ENCODE data around the gene ZNF566. TPM values are rescaled to one million over a fixed set of nuclear protein-coding genes. Genes with fewer than 3 reads are reported as not detected.
A peak's percentile ranks its signal among the peaks of the same experiment; 100 is the strongest.

Gene ZNF566
- 10 to 100 TPM in 2 of 3 donors, 1 to 10 TPM in 1; 7.9 to 16.0 (median 12.4) TPM for total RNA-seq
- 26.4 TPM for total RNA-seq (2013)

- peaks cover 29 to 31% of the 10 kb centered on the region in 2 donors for H3K4me1 Mint-ChIP-seq
- H3K36me3 ChIP-seq (ENCODE audit: control insufficient read depth, insufficient read depth, low read length), result no peaks in the 10 kb centered on the region
- H3K27ac Mint-ChIP-seq, result peak within 1 kb of the TSS; percentile 97 to 100
- DNase-seq (peak; percentile 84 to 96), ATAC-seq (peak; percentile 83 to 94 (median 90))
- TF ChIP-seq, protein P1, sequence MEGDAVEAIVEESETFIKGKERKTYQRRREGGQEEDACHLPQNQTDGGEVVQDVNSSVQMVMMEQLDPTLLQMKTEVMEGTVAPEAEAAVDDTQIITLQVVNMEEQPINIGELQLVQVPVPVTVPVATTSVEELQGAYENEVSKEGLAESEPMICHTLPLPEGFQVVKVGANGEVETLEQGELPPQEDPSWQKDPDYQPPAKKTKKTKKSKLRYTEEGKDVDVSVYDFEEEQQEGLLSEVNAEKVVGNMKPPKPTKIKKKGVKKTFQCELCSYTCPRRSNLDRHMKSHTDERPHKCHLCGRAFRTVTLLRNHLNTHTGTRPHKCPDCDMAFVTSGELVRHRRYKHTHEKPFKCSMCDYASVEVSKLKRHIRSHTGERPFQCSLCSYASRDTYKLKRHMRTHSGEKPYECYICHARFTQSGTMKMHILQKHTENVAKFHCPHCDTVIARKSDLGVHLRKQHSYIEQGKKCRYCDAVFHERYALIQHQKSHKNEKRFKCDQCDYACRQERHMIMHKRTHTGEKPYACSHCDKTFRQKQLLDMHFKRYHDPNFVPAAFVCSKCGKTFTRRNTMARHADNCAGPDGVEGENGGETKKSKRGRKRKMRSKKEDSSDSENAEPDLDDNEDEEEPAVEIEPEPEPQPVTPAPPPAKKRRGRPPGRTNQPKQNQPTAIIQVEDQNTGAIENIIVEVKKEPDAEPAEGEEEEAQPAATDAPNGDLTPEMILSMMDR (IDR thresholded peaks at IDR 0.05), result no peak
- no peaks in the 10 kb centered on the region for H3K27me3 Mint-ChIP-seq (ENCODE audit: low read depth in 2 of 2)
- H3K4me1 ChIP-seq (ENCODE audit: control insufficient read depth, insufficient read depth, low read length), result peaks cover 14% of the 10 kb centered on the region
- peaks cover 0 to 2% of the 10 kb centered on the region in 2 donors for H3K9me3 Mint-ChIP-seq
- H3K4me3 ChIP-seq (ENCODE audit: low read length), result peak within 1 kb of the TSS; percentile 69
- H3K36me3 Mint-ChIP-seq, result no peaks in the 10 kb centered on the region
- peak within 1 kb of the TSS; percentile 99 for H3K4me3 Mint-ChIP-seq
- intact Hi-C loops (cut with micrococcal nuclease), result loop anchor here (1.0 to 10.0 kb wide), 7 partner anchors 39 to 427 kb away; partner anchors contain the start of genes ZNF146, ZNF260, ZNF382 and ZNF461
- WGBS (ENCODE audit: insufficient coverage), result under 1% methylated on average over 53 of the region's 53 CpGs
- no peaks in the 10 kb centered on the region for H3K27me3 ChIP-seq (ENCODE audit: control insufficient read depth, insufficient read depth, low read length)
- peak within 1 kb of the TSS; percentile 85 for H3K27ac ChIP-seq (ENCODE audit: low read length)
- peaks cover 3% of the 10 kb centered on the region for H3K9me3 ChIP-seq (ENCODE audit: control insufficient read depth, insufficient read depth, low read length)
Measured at GRCh38 chr19:36489118-36489919, at the start of gene ZNF566. ZNF566 (minus strand) TSS chr19:36489561; CDS start chr19:36476557, 13,004 bp downstream.

- Mint-ChIP-seq H3K36me3 (peaks cover 8% of the 10 kb centered on the region), H3K27ac (peak overlapping the region; percentile 94 to 99), H3K4me3 (peak overlapping the region; percentile 97), H3K27me3 (ENCODE audit: low read depth in 2 of 2) (no peaks in the 10 kb centered on the region), H3K4me1 (peaks cover 27 to 30% of the 10 kb centered on the region in 2 donors), H3K9me3 (peaks cover 0 to 4% of the 10 kb centered on the region in 2 donors)
- peak; percentile 57 to 79 (median 59) for ATAC-seq
- TF ChIP-seq, protein P1 (IDR thresholded peaks at IDR 0.05), result no peak
- Histone ChIP-seq H3K9me3 (ENCODE audit: control insufficient read depth, insufficient read depth, low read length) (peaks cover 8% of the 10 kb centered on the region), H3K27me3 (ENCODE audit: control insufficient read depth, insufficient read depth, low read length) (no peaks in the 10 kb centered on the region), H3K36me3 (ENCODE audit: control insufficient read depth, insufficient read depth, low read length) (peaks cover 7% of the 10 kb centered on the region), H3K4me3 (ENCODE audit: low read length) (peak overlapping the region; percentile 76), H3K4me1 (ENCODE audit: control insufficient read depth, insufficient read depth, low read length) (peaks cover 17% of the 10 kb centered on the region), H3K27ac (ENCODE audit: low read length) (peak overlapping the region; percentile 93)
- 15% methylated on average over 11 of the region's 12 CpGs for WGBS (ENCODE audit: insufficient coverage)
- peak; percentile 65 to 68 for DNase-seq
- intact Hi-C loops (cut with micrococcal nuclease), result loop anchor here (1.0 to 2.0 kb wide), 11 partner anchors 40 to 1065 kb away; partner anchors contain the start of genes ZNF345, ZNF382, ZNF461 and ZNF527
Measured at GRCh38 chr19:36528921-36529518, 39.7 kb upstream of the ZNF566 start.

GRCh38 chr19:36528194-36528920, 39.0 kb upstream of the ZNF566 start, which contains the start of gene ZNF260:
ZNF260 (minus strand) TSS chr19:36528271; CDS start chr19:36515238, 13,033 bp downstream.
- peak within 1 kb of the TSS; percentile 76 for H3K4me3 ChIP-seq (ENCODE audit: low read length)
- DNase-seq (peak; percentile 90 to 94), ATAC-seq (peak; percentile 77 to 92 (median 84))
- H3K36me3 ChIP-seq (ENCODE audit: control insufficient read depth, insufficient read depth, low read length), result peaks cover 7% of the 10 kb centered on the region
- under 1% methylated on average over 55 of the region's 55 CpGs for WGBS (ENCODE audit: insufficient coverage)
- H3K9me3 ChIP-seq (ENCODE audit: control insufficient read depth, insufficient read depth, low read length), result peaks cover 5% of the 10 kb centered on the region
- H3K27me3 ChIP-seq (ENCODE audit: control insufficient read depth, insufficient read depth, low read length), result no peaks in the 10 kb centered on the region
- peaks cover 17% of the 10 kb centered on the region for H3K4me1 ChIP-seq (ENCODE audit: control insufficient read depth, insufficient read depth, low read length)
- Mint-ChIP-seq H3K36me3 (peaks cover 8% of the 10 kb centered on the region), H3K4me1 (peaks cover 27 to 30% of the 10 kb centered on the region in 2 donors), H3K9me3 (peaks cover 0 to 7% of the 10 kb centered on the region in 2 donors), H3K27ac (peak within 1 kb of the TSS; percentile 94 to 99), H3K27me3 (ENCODE audit: low read depth in 2 of 2) (no peaks in the 10 kb centered on the region), H3K4me3 (peak within 1 kb of the TSS; percentile 97)
- peak within 1 kb of the TSS; percentile 93 for H3K27ac ChIP-seq (ENCODE audit: low read length)
- TF ChIP-seq, protein P1 (IDR thresholded peaks at IDR 0.05), result no peak
- intact Hi-C loops (cut with micrococcal nuclease), result loop anchor here (1.0 to 2.0 kb wide), 11 partner anchors 39 to 1066 kb away; partner anchors contain the start of genes ZNF345, ZNF382, ZNF461 and ZNF527
